ENCODE data around the gene TTC7B. TPM values are rescaled to one million over a fixed set of nuclear protein-coding genes. Genes with fewer than 3 reads are reported as not detected.

TTC7B gene
- total RNA-seq, 1 experiment from 2014 or later, result 21.3 TPM

DNA sequence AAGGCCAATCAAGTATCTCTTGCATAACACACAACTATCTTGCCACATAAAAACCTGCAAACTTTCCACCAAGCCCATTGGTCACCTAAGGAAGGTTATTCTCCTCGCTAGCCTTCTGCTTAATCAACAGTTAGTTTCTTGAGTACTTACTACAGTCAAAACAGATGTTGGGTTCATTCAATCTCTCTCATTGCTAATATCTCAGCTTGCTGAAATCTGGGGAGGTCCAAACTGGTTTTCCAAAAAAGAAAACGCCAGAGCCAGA, 74.6 kb downstream of the TTC7B start:
- no peak for DNase-seq (ENCODE audit: low read depth)

DNA sequence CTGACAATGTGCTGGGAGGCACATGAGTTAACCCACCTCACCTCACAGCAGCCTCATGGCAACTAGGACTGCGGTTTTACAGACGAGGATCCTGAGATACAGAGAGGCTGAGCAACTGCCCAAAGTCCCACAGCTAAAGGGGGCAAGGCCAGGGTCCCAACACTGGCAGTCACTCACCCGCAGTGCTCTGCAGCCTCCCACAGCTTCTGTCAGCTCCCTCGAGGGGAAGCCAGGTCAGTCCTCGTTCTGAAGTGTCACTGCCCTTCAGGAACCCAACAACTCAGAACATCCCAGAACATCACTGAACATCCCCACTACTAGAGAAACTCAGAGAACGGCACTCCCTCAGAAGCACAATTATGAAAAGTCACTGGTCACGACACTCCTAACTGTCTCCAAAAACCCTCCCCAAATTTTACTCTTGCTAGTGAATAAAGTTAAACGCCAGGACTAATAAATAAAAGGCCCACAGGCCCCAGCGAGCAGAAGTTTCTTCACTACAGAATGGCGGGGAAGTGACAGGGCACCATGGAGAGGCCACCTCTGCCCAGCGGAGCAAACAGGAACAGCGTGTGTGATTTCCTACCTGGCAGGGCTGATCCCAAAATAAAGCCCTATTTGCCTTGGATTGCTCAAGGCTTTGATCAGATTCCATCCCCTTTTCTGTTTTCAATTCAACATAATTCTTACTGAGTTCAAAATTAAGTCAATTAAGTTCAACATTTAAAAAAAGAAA, 75.1 kb downstream of the TTC7B start:
- no peak for DNase-seq (ENCODE audit: low read depth)

DNA sequence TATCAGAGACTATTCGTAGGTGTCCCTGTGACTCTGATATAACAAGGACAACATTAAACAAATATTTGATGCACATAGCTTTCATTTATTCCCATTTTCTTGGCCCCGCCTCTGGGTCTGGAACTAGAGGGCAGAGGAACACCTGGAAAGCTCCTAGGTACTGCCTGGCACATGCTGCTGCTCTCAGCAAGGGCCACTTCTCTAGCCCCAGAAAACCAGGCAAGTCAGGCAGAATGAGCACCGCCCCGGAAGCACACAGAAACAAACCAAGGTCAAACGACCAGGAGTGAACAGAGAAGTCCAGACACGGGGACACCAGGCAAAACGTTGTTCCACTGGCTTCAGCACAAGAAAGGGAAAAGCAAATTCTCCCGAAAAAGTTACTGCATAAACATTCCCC, 76.1 kb downstream of the TTC7B start:
- no peak for DNase-seq (ENCODE audit: low read depth)

DNA sequence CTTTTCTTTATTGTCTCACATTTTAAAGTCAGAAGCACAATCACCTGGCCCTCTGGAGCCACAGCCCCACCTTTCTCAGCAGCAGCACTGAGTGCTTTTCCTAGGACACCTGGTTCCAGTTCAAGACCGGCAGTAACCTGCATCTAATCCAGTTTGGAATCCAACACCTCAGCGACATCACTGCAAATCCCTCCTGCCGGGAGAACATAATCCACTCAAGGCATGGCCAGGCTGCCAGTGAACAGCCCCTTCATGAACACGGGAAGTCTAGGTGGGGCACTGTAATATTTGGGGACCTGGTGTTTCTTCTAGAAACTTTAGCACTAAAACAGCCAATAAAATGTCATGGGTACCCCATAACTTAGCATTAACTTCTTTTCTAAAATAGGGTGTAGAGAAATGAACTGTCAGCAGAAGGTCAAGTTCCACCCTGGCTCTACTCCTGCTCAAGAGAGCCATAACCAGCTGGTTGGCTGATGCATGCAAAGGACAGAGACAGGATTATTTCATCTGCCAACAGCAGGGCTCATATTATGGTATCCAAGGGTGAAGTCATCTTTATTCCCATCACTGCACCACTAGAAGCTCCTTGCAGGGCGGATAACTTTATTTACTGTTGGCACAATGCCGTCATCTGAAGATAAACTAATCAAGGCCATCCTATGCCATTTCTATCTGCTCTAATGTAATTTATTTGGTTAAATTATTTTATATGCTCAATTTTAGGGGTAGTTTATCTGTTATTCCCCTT, 76.7 kb downstream of the TTC7B start:
- no peak for DNase-seq (ENCODE audit: low read depth)

DNA sequence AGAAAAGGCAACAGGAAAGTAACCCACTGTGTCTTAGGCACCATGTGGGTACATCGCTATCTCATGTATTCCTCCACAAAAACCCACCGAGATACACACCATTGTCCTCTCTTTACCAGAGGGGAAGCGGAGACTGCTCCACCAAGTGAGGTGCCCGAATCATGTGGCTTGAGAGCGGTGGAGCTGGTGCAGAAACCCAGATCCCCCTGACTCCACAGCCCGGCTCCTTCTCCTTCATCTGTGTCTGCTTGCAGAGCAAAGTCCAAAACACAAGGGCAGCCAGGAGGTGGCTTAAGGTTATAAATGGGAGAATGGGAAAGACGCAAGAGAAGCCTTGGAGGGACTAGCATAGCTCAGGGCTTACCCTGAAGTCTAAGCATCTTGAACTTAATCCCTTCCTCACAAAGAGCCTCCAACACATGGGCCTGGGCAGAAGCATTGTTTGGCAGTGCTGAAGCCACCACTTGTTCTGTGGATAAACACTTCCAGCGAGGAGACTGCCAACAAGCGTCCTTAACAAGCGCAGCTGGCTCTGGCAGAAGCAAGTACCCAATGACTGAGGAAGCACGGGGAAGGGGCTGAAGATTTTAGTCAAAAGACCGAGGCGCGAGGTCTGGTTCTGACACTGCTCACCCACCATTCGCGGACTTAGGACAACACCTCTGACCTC, 83.0 kb downstream of the TTC7B start:
- DNase-seq (ENCODE audit: low read depth), result no peak

DNA sequence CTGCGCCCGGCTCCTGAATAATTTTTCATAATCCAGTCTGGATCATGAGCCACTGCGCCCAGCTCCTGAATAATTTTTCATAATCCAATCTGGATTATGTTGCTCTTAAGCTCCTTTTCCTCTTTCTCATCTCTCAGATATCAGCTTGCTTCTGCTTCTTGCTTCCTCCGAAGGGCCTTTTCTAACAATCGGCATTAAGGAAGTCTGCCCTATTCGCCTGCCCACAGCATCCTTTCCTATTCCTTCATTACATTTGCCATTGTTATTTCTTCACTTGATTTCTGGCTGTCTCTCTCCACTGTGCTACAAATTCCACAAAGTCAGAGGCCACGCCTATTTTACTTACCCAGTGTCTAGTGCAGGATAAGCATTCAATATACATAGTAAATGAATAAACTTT, 83.5 kb downstream of the TTC7B start:
- DNase-seq (ENCODE audit: low read depth), result no peak

DNA sequence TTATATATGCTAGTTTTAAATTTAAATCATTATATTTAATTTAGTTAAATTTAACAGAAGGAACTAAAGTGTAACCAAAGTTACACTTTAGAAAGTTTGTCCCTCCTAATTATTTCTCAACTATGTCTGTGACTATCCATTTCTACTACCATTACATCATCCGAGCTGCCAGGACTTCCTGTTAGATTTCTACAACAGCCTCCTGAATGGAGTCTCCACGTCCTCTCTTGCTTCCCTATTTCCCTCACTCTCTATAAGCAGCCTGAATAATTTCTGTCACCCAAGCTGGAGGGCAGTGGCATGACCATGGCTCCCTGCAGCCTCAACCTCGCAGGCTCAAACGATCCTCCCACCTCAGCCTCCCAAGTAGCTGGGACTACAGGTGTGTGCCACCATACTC, 84.1 kb downstream of the TTC7B start:
- no peak for DNase-seq (ENCODE audit: low read depth)

DNA sequence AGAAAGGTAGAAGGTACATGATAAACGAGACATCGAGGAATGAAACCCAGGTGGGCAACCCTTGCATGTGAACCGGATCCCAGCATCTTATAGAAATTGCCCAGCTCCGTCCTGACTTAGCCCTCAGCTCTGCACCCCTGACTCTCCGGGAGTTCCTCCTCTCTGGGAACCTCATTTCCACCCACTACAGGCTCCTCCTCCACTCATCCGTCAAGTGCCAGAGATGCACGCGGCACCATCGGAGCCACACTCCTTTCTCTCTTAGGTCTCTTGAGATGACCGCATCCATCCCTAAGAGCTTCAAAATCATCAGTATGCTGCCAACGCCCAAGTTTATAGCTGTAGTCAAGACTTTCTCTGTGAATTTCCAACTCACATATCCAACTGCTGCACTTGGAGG, 84.7 kb downstream of the TTC7B start:
- no peak for DNase-seq (ENCODE audit: low read depth)

DNA sequence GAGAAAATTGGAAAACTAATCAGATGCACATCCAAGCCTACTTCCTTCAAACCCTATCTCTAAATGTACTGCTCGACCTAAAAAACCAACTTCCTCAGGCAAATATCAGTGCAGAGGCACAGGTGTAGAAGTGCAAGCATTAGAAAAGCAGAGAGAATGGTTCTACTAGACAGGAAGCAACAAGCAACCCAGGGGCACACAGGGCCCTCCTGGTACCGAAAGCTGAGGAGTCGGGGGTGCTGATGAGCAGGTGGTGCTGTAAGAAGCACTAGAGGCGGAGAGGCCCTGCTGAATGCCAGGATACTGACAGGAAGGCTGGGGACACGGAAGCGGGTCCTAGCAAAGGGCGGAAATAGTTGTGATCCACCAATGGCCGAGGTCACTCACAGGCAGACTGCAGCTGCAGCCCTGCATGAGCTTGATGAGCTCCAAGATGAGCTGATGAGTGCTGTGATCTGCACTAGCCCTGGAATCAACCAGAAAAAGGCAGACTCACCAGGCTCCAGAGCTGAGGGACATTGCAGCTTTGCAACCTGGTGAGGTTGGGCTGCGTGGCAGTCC, 85.9 kb downstream of the TTC7B start:
- no peak for DNase-seq (ENCODE audit: low read depth)

DNA sequence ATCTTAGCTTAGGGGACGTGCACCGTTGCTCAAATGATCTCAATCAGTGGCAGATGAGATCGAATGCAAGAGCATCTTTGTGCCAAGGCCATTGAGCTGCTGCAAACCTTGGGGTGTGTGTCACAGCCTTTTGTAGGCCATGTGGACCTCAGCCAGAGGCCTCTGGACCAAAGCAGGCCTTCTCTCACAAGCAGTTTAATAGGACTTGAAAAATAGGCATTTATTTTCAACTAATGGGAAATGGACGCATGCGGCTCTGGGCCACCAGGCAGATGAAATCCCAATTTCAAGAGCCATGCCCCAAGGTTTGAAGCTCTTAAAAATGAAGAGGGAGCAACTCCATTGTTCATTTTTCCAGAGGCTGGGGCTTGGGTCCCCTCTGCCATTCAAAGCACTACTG, 87.3 kb downstream of the TTC7B start:
- DNase-seq (ENCODE audit: low read depth), result no peak

DNA sequence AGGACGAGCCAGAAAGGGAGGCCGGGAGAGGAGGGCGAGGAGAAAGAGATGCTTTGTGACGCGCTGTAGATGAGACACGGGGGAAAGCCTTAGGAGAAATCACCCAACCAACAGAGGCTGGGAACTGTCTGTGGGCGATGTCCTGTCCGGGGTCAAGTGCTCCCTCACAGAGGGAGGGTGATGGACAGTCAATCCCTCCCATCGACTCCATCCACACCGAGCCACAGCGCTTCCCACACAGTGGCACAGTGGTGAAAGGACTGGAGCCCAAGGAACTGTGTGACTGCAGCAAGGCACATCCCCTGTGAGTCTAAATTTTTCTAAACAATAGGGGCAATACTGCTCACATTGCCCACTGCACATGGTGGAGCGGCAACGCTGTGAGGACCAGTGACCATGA, 89.1 kb downstream of the TTC7B start:
- DNase-seq (ENCODE audit: low read depth), result no peak

DNA sequence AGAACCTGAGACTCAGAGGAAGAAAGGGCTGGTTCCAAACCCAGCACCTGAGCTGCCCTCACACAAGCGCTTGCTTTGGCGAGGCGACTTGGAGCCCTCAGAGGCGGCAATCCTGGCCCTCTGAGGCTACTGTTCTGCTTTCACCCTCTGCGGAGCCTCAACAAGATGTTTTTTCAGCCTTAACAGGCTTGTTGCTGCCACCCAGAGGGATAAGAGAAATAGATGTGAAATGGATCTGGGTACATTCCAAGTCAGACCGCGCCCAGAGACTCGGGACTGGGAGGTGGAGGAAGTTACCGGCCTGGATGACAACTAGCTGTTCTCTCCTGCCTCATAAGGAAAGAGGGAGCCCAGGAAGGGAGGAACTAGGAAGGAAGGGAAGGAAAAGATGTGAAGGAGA, 89.6 kb downstream of the TTC7B start:
- no peak for DNase-seq (ENCODE audit: low read depth)

DNA sequence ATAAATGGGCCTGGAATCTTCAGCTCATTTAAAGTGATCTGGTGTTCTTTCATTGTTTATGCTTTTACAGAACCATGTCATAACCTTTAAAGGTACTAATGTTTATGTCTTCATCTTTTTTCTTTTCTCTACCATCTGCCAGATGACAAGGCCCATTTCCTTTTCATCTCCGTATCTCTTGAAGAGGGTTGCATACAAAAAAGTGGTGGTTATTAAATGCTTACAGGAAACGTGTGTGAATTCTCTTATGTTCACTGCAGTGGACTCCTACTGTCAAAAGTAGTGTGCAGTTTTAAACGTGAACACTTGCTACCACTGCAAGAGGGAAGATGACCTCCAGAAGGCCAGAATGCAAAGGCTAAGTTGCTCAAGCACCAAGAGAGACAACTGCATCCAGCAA, 91.4 kb downstream of the TTC7B start:
- DNase-seq (ENCODE audit: low read depth), result no peak

DNA sequence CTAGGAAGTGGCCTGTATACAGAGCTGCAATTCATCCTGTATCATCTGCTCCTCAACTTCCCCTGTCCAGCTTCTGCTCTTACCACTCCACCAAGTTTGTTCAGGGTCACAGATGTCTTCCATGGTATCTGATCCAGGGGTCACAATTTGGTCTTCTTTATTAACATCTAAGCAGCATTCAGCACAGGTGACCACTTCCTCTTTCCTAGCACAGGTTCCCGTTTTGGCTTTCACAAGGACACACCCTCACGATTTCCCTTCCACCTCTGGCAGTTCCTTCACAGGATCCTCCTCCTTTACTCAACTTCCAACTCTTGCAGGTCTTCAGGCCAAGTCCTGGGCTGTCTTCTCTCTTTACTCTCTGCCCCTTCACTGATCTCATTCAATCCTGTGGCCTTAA, 93.6 kb downstream of the TTC7B start:
- no peak for DNase-seq (ENCODE audit: low read depth)

DNA sequence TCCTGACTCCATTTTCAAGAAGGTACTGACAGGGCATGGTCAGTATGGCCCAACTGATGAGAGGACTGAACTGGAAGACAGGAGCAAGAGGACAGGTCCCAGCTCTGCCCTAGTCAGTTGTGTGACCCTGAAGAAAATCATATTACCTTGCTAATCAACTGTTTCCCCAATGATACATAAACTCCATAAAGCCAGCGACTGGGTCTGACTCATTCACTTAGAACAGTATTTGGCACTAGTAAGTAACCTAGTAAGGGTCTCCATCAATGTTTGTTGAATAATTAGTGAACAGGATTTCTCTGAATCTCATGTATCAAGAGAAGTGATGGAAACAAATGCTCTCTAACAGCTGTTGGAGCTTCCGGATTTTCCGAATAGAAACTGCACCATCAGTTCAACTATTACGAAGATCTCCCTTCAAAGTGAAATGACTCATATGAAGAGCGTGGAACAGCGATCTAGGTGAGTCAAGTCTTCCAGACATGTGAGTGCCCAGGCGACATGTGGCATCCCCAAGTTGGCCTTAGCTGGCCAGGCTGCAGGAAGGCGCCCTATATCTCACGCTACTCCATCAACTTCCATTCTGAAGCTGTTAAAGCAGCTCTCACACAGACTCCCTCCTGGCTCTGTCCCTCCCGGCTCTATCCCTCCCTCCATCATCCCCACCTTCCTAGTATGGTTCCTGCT, 94.5 kb downstream of the TTC7B start:
- peak; percentile 16 for DNase-seq (ENCODE audit: low read depth)

DNA sequence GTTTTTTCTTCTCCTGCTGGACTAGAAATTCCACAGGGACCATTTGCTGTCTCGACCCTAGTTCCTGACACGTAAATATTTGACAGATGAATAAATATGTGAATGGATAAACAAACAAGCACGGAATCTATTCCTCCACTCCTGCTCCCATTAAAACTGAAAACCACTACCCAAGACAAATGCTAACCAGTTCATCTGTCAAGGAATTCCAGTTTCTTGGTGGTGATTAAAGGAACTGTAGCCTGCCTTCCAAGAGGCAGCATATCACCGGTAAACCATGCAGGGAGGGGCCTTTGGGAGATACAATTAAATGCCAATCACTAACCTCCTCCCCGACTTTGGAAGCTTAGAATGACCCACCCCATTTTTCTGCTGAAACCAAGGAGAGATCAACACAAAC, 95.4 kb downstream of the TTC7B start:
- DNase-seq (ENCODE audit: low read depth), result no peak

DNA sequence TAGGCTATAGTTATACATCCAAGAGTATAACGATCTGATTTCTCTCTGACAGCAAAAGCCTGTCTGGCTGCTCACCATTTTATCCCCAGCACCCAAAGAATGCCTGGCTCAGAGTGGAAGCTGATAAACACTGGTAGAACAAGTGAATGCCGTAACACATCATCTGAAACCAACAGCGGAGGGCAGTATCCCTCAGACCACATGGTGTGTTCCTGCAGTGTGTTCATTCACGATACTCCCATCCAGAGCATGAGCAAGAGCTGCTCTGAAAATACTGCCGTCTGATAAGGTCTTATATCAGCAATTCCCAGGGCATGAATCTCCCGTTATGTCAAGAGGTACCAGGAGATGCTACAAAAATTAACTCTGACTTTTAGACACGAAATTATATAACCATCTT, 95.9 kb downstream of the TTC7B start:
- no peak for DNase-seq (ENCODE audit: low read depth)

DNA sequence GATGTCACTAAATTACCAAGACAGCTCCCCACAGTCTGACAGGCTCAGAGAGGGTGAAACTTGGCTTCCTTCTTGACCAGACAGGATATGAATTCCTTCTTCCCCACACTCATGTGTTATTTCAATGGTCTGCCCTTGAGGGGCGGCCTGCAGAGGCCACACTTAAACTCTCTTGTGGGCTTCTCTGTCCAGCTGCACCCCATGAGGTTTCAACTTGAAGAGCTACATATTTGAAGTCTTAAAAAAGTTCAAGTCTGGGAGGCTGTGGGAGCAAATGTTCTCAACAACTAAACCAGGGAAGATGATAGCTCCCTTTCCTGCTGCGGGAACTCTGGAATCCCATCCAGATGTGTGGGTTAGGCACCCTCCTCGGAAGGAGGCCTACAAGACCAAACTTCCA, 98.3 kb downstream of the TTC7B start:
- no peak for DNase-seq (ENCODE audit: low read depth)

DNA sequence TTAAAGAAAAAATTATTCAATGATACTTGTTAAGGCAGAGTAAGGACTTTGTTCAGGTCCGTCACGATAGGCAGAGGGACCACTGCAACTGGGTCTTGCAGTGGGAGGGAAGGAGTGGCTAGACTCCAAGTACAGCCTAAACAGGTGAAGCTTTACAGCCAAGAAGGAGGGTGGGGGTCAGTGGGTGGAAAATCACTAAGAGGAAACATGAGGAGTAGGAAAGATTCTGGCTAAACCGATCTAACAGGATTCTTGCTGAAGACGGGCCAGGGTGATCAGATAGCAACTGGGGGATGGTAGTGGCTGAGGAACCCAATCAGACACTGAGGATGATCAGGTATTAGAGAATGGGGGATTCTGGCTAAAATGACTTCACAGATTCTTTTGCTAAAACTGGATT, 100.2 kb downstream of the TTC7B start:
- no peak for DNase-seq (ENCODE audit: low read depth)

DNA sequence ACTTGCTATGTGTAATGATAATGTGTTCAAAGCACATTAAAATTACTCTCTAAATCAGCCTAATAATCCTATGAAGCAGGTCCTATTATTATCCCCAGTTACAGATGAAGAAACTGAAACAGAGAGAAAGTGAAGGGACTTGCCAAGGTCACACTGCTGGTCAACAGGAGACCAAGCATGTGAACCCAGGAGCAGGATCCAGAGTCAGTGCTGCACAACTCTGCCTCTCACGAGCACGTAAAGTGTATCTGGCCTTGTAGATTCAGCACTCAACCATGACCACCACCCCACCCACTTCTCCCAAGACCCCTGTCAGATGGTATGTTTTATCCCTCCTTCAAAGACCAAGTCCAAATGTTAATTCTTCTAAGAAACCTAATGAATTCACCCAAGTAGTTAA, 100.7 kb downstream of the TTC7B start:
- no peak for DNase-seq (ENCODE audit: low read depth)

DNA sequence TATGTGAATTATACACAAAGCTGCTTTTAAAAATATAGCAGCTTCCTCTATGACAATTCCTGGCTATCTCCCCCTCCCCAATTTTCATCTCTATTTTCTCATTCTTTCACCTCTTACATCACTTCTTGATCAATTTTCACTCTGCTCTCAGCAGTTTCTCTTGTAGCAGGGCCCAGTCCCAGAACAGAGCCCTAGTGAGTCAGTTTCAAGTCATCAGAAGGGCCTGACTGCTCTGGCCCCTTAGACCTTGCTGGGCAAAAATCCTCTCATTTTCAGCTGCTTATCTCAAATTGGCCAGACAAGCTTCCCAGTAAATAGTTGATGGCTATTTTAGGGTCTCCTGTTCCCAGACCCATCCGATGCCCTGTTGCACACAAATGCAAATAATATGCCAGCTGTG, 101.4 kb downstream of the TTC7B start:
- DNase-seq (ENCODE audit: low read depth), result no peak

DNA sequence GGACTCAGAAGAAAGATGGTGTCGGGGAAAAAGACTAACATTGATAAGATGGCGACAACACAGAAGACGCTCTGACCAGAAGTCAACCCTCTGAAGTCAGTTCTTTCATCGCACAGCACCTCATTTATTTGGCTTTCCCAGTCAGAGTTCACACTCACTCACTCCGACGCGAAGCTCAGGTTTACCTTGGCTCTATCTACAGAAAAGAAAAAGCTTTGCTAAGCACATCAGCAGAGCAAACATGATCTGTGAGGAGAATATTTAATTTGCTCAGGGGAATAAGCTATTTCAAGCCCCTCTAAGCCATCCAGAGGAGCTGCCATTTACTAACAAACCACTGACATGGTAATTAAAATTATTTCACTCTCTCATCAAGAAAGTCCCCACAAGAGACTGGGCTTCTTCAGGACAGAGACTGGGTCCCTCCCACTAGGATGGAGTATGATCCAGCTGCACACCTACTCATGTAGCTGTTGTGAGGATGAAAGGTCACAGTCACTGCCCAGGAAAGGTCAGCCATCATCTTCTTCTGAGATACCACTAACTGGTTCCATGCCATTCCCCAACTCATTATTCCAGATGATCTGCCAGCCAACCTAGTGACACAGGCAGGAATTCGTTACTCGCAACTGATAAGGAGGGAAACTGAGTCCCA, 111.4 kb downstream of the TTC7B start:
- DNase-seq (ENCODE audit: low read depth), result no peak
